NCI-H1417 treated with DMSO at 0.1 percent for 48 hours (cell line): Measurements from ENCODE around the gene ZDHHC4.

Experiments
- DNase-seq: peaks from one replicate; lab custom pipeline; 2025; lab: John Stamatoyannopoulos, UW

ZDHHC4 gene

DNA sequence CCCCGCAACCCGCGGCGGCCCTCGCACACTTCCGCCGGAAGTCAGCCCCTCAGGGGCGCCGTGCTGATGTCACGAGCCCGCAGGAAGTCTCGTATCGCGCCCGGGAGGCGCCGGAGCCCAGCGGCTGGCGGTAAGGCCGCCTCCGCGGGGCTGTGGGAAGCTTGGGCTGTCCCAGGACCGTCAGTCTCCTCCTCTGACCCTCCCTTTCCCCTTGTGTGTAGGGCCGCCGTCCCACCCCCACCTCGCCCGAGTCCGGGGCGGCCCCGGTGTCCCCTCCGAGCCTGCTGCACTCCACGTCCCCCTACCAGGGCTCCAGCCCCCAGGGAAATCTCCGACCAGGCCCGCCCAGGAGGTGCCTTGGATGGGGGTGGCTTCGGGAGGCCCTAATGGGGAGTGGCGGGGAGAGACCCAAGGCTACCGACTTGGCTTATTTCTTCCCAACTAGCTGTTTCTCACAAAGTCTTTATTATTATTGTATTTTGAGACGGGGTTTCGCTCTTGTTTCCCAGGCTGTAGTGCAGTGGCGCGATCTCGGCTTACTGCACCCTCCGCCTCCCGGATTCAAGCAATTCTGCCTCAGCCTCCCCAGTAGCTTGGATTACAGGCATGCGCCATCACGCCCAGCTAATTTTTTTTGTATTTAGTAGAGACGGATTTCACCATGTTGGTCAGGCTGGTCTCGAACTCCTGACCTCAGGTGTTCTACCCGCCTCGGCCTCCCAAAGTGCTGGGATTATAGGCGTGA lies at the start of gene ZDHHC4:
Gene ZDHHC4, plus strand, starts transcription at position 86 of the 745 bp plus-strand sequence. CDS start 3,108 bp downstream, outside the sequence.
- peak; percentile 39 for DNase-seq

DNA sequence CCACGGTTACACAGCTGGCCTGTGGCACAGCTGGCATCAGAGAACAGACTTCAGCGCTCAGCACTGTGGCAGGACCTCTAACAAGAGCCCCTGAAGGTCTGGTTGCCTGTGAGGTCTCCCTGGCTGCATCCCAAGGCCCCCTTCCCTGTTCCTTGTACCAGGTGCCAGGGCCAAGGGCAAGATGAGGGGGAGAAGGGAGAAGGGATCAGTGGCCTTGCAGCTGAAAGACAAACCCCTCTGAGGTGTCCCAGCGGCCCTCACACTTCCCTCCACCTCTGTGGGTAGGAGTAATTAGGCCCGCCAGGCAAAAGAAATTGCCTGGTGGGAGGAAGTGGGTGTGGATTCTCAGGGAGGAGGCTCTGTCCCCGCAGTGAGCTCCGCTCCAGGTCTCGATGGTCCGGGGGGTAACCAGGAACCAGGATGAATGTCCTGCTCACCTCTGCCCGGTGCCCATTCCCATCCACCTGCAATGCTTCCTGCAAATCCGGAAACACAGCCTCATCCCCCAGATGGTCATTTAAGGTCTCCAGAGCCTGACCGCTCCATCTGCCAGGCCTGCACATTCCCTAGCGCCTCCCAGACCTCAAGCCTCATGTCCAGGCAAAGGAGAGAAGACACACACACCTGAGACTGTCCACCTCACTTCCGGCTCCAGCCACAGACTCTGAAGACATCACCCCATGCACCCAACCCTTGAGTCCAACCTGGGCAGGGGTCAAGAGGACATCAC lies 48.7 kb upstream of the ZDHHC4 start:
- DNase-seq: no peak

DNA sequence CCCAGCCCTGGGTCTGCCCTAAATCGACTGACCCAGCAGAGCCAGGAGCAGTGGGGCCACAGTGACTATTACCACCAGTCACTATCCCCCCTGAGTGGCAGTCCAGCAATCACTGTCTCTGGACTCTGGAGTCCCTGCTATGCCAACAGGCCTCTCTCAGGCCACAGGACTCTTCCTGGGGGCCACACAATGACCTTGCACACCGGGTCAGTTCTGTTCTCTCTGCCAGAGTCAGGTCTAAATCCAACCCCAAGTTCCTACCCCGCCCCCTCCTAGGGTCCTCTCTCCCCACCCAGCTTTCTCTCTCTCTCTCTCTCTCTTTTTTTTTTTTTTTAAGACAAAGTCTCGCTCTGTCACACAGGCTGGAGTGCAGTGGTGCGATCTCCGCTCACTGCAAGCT lies 47.6 kb upstream of the ZDHHC4 start:
- DNase-seq: no peak

DNA sequence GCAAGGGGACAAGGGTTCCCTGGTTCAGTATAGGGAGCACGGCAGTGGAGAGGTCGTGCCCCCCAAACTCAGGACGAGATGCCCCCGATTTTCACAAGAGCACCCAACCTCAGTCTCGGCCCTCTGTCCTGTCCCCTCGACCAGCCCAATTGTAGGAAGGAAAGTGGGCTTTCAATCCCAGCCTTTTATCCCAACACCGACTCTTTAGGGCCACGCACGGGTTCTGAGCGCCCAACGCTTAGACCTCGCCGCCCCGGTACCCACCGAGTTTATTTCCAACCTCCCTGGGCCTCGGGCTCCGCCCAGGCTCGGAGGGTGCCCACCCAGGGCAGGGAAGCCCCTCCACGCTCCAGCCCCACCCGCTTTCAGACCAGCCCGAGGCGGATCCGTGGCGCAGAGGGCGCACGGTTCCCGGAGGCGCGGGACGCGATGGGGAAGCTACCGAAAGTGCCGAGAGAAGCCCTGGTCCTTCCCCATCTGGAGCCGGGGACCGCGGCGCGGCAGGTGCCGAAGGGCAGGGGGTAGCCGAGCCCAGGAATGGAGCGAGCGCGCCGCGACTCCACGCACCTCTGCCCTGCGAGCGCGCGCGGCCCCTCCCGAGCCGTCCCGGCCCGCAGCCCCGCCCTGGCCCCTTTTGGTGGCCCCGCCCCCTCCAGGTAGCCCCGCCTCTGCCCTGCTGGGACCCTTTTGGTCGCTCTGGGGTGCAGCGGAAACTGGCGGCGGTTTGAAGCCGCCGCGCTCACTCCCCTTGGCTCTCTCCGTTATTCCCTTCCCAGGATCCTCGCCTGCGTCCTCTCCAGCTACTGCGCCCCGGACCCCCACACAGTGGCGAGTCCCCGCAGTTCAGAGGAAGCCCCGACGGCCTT lies 46.4 kb upstream of the ZDHHC4 start:
- no peak for DNase-seq

DNA sequence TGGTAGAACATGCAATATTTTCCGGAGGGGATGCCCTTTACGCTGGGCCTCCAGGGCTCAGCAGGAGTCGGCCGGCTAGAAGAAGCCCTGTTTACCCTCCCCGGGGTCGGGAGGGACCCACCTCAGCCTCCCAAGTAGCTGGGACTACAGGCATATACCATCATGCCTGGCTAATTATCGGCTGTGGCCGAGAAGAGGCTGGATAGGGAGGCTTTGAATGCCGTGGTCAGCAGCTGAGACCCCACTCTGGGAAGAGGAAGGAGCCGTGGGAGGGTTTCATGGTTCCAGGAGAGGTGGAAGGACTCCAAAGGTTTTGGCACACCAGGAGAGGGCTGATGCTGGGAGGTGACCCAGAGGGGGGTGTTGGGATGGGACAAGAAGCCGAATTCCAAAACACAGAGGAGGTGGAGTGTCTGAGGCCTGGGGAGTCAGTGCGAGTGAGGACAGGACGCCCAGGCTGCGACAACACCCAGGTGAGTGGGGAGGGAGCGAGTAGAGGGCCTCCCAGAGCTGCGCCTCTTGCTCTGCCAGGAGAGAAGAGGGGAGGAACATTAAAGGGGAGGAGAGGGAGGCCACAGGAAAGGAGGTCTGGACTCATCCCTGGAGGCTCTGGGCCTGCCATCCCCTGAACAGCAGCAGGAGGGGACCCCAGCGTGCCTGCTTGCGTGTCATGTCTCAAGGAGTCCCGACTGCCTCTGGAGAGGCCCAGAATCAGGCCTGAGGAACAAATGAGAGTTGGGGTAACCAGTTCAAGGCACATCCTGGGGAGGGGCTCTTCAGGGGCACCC lies 45.6 kb upstream of the ZDHHC4 start:
- DNase-seq: no peak

DNA sequence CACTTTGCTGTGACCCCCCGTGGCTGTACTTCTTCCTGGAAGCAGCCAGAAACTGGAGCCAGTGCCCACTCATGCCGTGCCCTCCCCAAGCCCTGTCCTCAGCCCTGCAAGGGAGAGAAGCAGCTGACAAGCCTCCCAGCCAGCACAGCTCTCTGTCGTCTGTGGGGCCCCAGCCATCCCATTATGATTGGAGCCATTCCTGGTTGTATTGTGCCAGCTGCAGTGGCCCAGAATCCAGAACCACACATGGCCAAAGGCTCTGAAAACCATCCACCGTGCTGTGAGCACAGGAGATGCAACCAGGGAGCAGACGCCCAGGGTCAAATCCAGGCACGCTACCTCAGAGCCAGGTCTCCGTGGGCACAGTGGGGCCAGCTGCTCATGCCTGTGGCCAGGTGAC lies 44.7 kb upstream of the ZDHHC4 start:
- DNase-seq: no peak

DNA sequence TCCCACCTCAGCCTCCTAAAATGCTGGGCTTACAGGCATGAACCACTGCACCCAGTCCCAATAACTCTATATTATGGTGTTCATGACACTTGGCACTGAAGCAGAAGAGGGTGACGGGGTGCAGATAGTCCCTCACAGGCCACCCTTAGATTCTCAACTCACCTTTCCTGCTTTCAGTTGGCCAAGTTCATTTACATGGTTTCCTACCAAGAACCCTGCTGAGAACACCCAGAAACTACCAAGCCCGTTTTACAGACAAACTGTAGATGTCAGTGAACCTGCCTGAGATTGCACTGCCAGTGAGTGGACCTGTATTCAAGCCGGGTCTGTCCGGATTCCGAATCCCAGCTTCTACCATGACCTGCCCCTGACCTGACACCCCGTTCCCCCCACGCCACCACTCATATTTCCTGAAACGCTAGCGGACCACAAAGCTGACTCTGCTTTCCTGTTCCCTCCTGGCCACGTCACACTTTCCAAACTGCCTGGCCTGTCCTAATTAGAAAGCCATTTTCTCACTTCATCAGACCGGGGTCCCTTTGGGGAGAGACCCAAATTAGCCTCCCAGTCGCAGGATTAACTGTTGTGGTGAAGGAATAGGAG lies 43.3 kb upstream of the ZDHHC4 start:
- DNase-seq: no peak

DNA sequence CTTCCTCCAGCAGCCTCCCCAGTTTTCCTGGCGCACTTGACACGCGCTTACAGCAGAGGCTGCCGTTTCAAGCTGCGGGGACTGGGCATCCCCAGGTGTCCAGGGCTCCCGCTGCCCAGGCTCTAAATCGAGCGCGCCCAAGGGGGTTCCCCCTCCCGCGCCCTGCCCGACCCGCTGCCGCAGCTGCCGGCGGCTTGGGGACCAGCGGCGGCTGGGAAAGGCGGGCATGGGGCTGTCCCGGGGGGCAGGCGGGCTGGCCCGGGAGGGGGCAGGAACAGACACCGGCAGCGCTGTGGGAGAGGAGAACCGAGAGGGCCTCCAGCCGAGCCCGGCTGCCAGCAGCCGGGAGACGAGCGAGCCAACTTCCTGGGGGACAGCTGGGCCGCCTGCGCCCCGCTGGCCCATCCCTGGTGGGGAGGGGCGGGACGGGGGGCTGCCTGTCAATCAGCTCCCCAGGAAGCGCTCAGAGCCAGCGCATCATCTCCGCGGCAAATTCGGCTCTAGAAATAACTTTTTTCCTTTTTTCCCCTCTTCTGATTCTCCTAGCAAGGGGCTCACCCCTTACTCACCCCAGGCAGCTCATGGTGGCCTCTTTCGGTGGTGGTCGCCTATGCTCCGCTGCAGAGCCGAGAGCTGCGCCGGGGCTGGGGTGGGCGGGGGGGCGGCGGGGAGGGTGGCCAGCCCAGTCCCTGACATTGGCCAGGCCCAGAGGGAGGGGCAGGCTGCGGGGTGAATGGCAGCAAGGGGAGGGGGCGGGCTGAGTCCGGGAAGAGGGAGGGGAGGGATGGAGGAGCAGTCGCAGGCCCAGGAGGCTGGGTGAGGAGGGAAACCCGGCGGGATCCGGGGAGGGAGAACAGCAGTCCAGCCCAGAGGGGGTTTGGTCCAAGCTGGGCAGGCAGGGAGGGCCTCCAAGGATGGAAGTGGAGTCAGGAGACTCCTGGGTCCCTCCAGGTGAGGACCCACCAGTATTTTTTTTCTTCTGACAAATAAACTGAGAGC lies 40.7 kb upstream of the ZDHHC4 start:
- DNase-seq: no peak

DNA sequence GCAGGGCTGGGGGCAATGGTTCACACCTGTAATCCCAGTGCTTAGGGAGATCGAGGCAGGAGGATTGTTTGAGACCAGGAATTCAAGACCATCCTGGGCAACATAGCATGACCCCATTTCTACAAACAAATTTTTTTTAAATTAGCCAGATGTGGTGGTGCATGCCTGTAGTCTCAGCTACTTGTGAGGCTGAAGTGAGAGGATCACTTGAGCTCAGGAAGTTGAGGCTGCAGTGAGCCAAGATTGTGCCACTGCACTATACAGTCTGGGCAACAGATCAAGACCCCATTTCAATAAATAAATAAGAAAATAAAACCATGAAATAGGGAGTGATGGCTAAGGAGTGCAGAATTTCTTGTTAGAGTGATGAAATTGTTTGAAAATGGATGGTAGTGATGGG lies 34.9 kb upstream of the ZDHHC4 start:
- no peak for DNase-seq

DNA sequence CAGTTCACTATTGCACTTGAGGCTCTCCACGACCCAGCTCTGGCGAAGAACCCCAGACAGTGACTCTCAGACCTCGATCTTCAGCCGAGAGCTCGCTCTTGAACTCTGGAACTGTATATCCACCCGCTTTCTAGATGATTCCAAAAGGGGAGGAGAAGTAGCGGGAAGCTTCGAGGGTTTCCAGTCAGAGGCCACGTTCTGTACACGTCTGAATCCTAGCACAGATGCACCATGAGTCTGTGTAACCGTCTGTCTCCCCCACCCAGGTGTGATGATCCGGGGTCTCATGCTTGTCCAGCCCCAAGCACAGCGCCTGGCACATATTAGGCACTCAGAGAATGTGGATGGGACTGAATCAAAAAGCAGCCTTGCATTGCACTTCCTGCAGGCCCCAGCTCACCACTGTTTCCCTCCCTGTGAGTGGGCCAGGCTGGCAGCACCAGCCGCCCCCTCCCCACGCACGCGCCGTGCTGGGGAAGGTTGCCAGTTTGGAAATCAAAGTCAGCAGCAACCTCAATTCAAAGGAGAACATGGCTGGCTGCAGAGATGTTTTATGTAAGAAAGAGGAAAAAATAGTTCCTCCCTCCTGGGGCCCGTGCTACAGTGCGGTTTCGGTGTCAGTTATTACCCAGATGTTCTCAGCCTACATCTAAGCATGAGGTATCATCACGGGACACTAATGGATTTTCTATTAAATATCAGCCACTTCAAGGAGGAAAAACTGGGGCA lies 31.7 kb upstream of the ZDHHC4 start:
- DNase-seq: no peak

DNA sequence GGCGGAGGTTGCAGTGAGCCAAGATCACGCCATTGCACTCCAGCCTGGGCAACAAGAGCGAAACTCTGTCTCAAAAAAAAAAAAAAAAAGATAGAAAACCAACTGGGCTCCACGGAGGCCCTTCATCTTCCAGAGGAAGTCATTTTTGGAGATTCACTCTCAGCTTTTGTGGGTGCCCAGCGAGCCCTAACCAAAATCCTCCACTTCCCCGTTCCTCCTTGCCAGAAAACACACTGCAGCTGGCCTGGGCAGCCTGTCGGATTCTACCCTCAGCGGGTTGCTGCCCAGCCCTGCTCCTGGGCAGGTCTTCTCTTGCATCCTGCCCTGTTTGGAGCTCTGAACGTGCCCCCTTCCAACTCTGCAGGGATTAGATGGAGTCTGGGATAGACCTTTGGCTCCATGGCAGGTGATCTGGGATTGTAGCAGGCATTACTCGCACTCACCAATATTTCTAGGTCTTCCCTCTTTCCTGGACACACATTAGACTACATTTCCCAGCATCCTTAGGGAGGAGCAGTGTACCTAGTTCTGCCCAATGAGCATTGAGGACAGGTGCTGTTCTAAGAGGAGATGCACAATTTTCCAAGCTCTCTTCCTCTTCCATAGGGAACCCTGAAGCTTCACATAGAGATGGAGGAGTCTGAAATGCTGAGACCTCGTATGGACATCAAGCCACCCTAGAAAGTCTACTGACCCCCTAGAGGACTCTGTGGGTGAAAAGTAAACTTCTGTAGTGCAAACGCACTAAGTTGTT lies 30.6 kb upstream of the ZDHHC4 start:
- no peak for DNase-seq

DNA sequence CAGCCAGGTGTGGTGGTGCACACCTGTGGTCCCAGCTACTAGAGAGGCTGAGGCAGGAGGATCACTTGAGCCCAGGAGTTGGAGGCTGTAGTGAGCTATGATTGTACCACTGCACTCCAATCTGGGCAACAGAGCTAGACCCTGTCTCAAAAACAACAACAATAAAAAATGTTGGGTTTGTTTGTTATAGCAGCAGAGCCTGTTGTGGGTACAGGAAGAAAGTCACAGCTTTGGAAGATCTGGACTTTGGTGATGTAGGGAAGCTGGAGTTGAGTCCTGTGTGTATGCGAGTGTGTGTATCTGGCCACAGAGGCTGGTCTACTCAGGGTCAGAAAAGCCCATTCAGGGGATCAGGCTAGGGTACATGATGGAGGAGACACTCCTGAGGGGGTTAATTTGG lies 29.9 kb upstream of the ZDHHC4 start:
- DNase-seq: no peak

DNA sequence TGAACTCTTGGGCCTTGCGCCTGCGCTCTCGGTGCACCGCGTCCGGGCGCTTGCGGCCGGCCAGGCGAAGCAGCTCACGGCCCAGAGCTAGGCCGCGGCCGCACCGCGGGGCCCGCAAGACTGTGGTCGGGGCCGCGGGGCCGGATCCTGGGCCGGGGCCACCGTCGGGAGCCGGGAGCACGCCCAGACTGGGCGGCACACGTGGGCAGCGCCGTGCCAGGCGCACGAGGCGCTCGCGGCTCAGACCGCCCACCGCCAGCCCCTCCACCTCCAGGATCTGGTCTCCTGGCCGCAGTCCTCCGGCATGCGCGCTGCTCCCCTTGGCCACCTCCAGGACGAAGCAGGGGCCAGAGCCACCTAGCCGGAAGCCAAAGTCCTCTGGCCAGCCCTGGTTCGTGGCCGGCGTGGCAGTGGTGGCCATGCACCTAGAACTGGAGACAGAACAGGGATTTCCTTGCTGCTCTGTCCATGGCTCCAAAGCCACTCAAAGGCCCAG lies 26.2 kb upstream of the ZDHHC4 start, which contains the start of gene GRID2IP:
Gene GRID2IP, minus strand, starts transcription at position 446 of the 496 bp plus-strand sequence. Its CDS starts 25 bp downstream, at position 421.
- no peak for DNase-seq

DNA sequence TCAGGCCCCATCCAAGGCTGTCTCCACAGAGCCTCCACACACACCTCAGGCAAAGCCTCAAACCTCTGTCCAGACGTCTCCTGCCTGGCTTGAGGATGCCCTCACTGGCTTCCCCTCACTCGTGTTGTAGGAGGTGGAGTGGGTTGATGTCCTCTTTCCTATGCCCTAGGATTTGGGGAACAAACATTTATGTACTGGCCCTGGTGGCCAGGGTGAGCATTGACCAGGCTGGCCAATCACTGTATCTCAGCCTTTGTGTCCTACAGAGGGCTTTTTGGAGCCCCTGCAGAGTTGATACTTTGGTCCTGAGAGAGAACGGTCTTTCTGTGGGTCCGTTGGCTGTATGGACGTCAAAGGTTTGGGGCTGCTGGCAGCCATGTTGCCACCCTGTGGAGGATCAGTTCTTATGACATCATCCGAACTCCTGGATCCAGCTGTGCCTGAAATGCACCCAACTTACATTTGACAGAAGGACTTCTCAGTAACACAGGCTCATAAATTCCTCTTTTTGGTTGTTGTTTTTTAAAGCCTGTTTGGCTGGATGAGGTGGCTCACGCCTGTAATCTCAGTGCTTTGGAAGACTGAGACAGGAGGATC lies 23.7 kb upstream of the ZDHHC4 start:
- no peak for DNase-seq

DNA sequence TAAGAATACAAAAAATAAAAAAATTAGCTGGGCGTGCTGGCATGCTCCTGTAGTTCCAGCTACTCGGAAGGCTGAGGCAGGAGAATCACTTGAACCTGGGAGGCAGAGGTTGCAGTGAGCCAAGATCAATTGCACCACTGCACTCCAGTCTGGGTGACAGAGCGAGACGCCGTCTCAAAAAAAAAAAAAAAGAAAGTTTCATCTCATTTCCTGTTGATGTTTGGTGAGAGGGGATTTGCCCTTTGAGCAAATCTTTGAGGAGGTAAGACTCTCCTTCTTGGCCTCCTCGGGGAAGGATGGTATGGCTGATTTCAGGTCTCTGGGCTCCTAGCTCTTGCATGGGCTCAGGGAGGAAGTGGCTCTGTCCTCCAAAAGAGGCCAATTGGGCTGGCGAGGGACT lies 22.4 kb upstream of the ZDHHC4 start:
- no peak for DNase-seq

DNA sequence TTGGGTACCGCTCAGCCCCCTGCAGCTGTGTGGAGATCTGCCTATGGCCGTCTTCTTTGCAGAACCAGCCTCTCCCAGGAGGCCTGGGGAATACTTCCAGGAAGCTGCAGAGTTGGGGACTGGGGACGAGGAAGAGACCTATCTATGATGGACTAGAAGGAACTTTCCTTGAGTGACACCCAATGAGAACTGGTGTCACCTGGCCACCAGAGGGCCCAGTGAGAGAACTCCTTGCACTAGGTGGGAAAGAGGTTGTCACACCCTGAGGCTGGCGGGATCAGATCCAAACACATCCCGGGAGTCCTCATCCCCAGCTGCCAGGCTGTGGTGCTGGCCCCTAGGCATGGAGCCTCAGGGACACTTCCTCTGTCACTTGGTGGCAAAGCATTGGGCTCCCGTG lies 21.1 kb upstream of the ZDHHC4 start:
- no peak for DNase-seq

DNA sequence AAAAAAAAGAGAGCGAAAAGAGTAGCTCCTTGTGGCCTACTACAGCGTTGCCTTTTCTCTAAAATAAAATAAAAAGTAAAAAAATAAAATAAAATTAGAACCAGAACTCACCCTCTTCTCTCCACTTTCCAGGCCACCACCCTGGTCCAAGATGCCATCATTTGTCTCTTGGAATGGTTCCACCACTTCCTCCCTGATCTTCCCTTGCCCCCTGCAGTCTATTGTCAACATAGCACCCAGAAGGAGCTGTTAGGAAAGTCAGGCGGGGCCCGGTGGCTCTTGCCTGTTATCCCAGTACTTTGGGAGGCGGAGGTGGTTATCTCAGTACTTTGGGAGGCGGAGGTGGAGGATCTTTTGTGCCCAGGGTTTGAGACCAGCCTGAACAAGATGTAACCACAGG lies 18.4 kb upstream of the ZDHHC4 start:
- no peak for DNase-seq

DNA sequence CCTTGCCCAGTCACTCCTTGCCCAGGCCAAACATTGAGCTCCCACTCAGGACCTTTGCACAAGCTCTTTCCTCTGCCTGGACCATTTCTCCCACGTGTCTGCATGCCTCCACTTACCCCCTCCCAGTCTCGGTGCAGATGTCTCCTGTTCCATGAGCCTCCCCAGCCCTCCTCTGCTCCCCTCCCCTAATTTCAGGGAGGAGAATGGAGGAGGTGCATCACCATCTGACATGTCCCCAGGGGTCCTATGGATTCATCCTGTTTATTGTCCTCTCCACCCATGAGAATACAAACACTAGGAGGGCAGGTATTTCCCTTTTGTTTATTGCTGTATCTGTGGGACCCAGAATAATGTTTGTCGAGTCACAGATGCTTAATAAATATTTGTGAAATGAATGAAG lies 17.4 kb upstream of the ZDHHC4 start:
- DNase-seq: no peak
